RCC 7860 (cell line): Measurements from ENCODE around the gene RCN2.
"Not testable (repeated sequence)": the region's sequence is repeated elsewhere in the genome, so short reads cannot be mapped to it uniquely, and the experiment has no call there.

Experiments used
- DNase-seq: peaks from one replicate; pipeline ENCODE4 v3.0.0-alpha.2; 2015; ENCODE audit warnings: low spot score
- FAIRE-seq: peaks from 2 replicates; lab custom pipeline; 2012; peaks lifted over from hg19 to GRCh38; lab: Jason Lieb, UNC

The RCN2 gene

GRCh38 chr15:76931397-76932134 lies at the start of gene RCN2:
TSS of gene RCN2 (plus strand) at chr15:76931749. CDS start at chr15:76931842, 93 bp downstream.
- FAIRE-seq (no peak), DNase-seq (peak; percentile 82)

- no peak for FAIRE-seq
- no peak for DNase-seq
Observed at GRCh38 chr15:76885212-76885611, 46.3 kb upstream of the RCN2 start.

GRCh38 chr15:76887280-76888141 lies 44.0 kb upstream of the RCN2 start:
- DNase-seq, FAIRE-seq: not testable (repeated sequence)

GRCh38 chr15:76892836-76893235 lies 38.7 kb upstream of the RCN2 start:
- FAIRE-seq, result not testable (repeated sequence)

GRCh38 chr15:76894174-76894573 lies 37.4 kb upstream of the RCN2 start:
- FAIRE-seq (no peak), DNase-seq (no peak)

More at GRCh38 chr15:76892836-76893235, 38.7 kb upstream of the RCN2 start:
- DNase-seq, result not testable (repeated sequence)

- FAIRE-seq, result no peak
Observed at GRCh38 chr15:76898102-76898501, 33.4 kb upstream of the RCN2 start.

GRCh38 chr15:76899176-76899930 lies 32.2 kb upstream of the RCN2 start:
- not testable (repeated sequence) for FAIRE-seq, DNase-seq

More at GRCh38 chr15:76898102-76898501, 33.4 kb upstream of the RCN2 start:
- no peak for DNase-seq

GRCh38 chr15:76899931-76900310 lies 31.6 kb upstream of the RCN2 start:
- FAIRE-seq, DNase-seq: not testable (repeated sequence)

GRCh38 chr15:76901965-76902364 lies 29.6 kb upstream of the RCN2 start:
- no peak for FAIRE-seq
- DNase-seq, result no peak

- DNase-seq (no peak), FAIRE-seq (no peak)
Observed at GRCh38 chr15:76903251-76903681, 28.3 kb upstream of the RCN2 start.

GRCh38 chr15:76904461-76905012 lies 27.0 kb upstream of the RCN2 start:
- DNase-seq (no peak), FAIRE-seq (no peak)

GRCh38 chr15:76905013-76905839 lies 26.3 kb upstream of the RCN2 start, which contains the start of gene SCAPER:
TSS of gene SCAPER (minus strand) at chr15:76905340. CDS start at chr15:76883817, 21,523 bp downstream.
- FAIRE-seq (no peak), DNase-seq (peak; percentile 64)

- DNase-seq, result no peak
- FAIRE-seq, result no peak
Observed at GRCh38 chr15:76905855-76906254, 25.7 kb upstream of the RCN2 start.

- FAIRE-seq, result no peak
- no peak for DNase-seq
Observed at GRCh38 chr15:76912430-76912829, 19.1 kb upstream of the RCN2 start.

GRCh38 chr15:76913737-76914136 lies 17.8 kb upstream of the RCN2 start:
- FAIRE-seq, result no peak
- no peak for DNase-seq

- FAIRE-seq (no peak), DNase-seq (no peak)
Observed at GRCh38 chr15:76916369-76916768, 15.2 kb upstream of the RCN2 start.

- FAIRE-seq, result no peak
Observed at GRCh38 chr15:76928201-76928600, 3.3 kb upstream of the RCN2 start.

GRCh38 chr15:76929011-76929760 lies 2.4 kb upstream of the RCN2 start:
- DNase-seq, result no peak
- no peak for FAIRE-seq

More at GRCh38 chr15:76928201-76928600, 3.3 kb upstream of the RCN2 start:
- DNase-seq, result no peak

- FAIRE-seq (no peak), DNase-seq (no peak)
Observed at GRCh38 chr15:76930831-76931396, 635 bp upstream of the RCN2 start.
